Activated naive CD4-positive, alpha-beta T cell (primary cell): ENCODE results near the gene MAP1LC3B2.

Experiments used
- DNase-seq, 4 experiments: peaks; one replicate each; lab custom pipeline; 2025; lab: John Stamatoyannopoulos, UW

The MAP1LC3B2 gene

GRCh38 chr12:116615141-116615861 is 56.1 kb downstream of the MAP1LC3B2 start:
- DNase-seq = no peak

DNA sequence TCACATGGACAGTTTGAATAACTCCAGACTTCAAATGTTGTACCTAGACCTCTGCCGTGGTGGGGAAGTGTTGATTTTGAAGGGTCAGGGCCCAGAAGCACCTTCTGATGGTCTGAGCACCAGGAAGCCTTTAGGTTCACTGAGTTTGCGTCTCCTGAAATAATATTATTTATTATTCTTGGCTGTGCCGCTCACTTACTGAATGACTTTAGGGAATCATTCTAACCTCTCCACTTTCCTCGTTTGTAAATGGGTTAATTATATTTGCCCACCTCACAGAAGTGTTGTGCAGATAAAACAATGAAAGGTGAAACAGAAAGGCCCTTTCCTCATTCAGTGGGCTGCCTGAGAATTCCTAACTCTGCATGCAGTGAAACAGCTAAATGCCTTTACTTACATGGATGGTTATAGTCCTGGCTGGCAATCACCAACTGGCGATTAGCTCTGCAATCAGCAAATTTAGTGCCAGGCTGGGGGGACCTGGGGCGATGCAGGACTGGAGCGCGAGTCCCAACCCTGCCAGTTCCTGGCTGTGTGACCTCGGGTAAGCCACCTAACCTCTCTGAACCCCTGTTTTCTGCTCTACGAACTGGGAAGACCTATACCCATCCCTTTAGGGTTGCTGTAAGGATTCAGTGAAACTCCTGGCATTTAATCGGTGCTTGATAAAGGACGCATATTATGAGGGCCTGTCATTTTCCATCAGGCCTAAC is 57.5 kb downstream of the MAP1LC3B2 start:
- DNase-seq = no peak

- DNase-seq = no peak
Measured at GRCh38 chr12:116619246-116619645, 60.1 kb downstream of the MAP1LC3B2 start.

- no peak for DNase-seq
Measured at GRCh38 chr12:116620124-116620491, 60.9 kb downstream of the MAP1LC3B2 start.

GRCh38 chr12:116620492-116621191 is 61.5 kb downstream of the MAP1LC3B2 start:
- no peak for DNase-seq

DNA sequence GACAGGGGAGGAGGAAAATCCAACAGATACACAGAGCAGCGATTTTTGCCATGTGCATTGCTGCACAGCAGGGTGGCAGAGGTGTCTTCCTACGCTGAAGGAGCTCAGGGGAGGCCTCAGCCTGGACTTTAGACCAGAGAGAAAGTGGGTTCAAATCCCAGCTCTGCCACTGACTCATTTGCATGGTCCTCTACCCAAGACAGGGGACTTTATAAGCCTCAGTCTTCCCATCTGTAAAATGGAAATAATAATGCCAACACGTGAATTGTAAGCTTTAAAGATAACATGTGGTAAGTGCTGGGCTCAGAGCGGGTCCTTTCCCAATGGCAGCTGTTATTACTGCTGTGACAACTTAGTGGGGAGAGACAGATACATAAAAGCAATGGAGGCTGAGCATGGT is 62.0 kb downstream of the MAP1LC3B2 start:
- DNase-seq = no peak

- no peak for DNase-seq
Measured at GRCh38 chr12:116624516-116624915, 65.3 kb downstream of the MAP1LC3B2 start.

GRCh38 chr12:116626153-116626552 is 67.0 kb downstream of the MAP1LC3B2 start:
- DNase-seq = no peak
